LHCN-M2 (cell line): Measurements from ENCODE around the gene CD3D. TPM values are rescaled to one million over a fixed set of nuclear protein-coding genes. Genes with fewer than 3 reads are reported as not detected.
"Not testable (repeated sequence)": the region's sequence is repeated elsewhere in the genome, so short reads cannot be mapped to it uniquely, and the experiment has no call there.

Source experiments
- DNase-seq: peaks from one replicate; pipeline ENCODE4 v3.0.0-alpha.2; 2012; ENCODE audit warnings: low read depth
- total RNA-seq: library from RNA; depleted of rRNA; stranded (reverse); fragments of >200 nt; gene quantifications from 2 replicates; pipeline ENCODE4 v1.2.3, GENCODE V29; 2014

Gene CD3D
- total RNA-seq, 1 experiment from 2014 or later, result not detected

GRCh38 chr11:118339281-118339961 lies 3.1 kb downstream of the CD3D start:
- DNase-seq, result no peak

- no peak for DNase-seq
These were observed 3.9 kb downstream of the CD3D start for GRCh38 chr11:118338637-118339061.

DNA sequence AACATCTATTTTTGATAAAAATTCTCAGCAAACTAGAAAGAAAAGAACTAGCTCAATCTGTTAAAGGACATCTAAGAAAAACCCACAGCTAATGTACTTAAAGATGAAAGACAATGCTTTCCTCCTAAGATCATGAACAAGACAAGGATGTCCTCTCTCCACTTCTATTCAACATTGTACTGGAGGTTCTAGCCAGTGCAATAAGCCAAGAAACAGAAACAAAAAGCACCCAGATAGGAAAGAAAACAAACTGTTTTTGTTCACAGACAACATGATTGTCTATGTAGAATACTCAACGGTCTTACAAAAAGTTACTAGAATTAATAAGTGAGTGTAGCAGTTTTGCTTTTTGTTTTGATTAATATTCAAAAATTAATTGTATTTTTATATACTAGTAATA lies 7.8 kb downstream of the CD3D start:
- no peak for DNase-seq

- DNase-seq, result no peak
These were observed 13.8 kb downstream of the CD3D start for GRCh38 chr11:118328745-118329144.

DNA sequence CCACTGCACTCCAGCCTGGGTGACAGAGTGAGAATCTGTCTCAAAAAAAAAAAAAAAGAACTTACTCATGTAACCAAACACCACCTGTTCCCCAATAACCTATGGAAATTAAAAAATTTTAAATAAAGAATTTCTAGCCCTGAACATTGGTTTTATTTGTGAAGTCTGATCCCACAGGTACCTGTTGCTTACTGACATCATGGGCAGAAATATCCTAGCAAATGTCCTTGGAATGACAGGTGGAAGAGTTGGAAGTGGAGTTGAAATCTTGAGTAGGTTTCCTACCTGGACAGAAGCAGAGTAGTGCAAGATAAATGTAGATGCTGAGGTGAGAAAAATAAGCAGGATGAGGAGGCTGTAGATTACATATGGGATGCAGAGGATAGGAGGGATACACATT lies 17.2 kb downstream of the CD3D start:
- no peak for DNase-seq

GRCh38 chr11:118322721-118323120 lies 19.8 kb downstream of the CD3D start:
- DNase-seq, result no peak

- DNase-seq, result no peak
These were observed 21.0 kb downstream of the CD3D start for GRCh38 chr11:118321386-118322082.

GRCh38 chr11:118320515-118320914 lies 22.0 kb downstream of the CD3D start:
- no peak for DNase-seq

DNA sequence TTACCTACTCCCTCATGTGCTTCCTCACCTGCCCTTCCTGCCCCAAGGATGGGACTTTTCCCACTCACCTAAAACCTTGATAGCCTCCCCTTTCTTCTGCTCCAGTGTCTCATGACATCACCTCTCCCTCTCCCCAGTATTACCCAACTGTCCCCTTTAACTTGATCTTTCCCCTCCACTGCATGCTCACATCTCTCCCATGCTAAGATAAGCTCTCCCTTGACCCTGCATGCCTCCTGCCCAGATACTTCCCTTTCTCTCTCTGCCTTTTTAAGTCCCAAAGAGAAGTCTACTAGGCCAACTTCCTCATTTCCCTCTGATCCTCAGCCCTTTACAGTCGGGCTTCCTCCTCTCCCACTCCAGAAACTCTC lies 23.2 kb downstream of the CD3D start:
- DNase-seq, result no peak

DNA sequence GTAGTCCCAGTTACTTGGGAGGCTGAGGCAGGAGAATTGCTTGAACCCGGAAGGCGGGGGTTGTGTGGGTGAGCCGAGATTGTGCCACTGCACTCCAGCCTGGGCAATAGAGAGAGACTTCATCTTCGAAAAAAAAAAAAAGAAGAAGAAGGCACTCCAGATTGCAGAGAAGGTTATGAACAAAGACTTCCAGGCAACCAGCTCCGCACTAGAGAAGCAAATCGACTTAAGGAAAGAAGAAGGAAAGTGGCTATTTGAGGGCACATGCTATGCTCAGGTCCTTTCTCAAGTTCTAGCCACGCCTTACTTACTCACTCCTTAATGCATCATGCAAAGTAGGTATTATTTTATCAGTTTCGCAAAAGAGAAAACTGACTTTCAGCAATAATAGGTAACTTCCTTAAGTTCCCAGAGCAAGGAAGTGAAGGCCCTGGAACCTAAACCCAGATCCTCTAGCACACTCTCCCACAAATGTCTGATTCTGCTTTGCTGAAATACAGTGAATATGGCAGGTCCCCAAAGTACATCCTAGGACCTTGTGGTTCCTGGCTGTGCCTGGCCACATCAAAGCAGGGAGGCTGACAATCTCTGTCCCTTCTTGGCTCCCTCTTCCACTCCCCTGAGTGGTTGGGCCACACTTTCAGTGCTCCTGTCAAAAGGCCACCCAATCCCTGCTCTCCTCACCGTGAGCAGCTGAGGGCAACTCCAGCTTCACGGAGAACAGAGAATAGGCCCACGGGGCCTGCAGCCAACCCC lies 23.7 kb downstream of the CD3D start:
- DNase-seq, result no peak

- no peak for DNase-seq
These were observed 24.4 kb downstream of the CD3D start for GRCh38 chr11:118318124-118318523.

DNA sequence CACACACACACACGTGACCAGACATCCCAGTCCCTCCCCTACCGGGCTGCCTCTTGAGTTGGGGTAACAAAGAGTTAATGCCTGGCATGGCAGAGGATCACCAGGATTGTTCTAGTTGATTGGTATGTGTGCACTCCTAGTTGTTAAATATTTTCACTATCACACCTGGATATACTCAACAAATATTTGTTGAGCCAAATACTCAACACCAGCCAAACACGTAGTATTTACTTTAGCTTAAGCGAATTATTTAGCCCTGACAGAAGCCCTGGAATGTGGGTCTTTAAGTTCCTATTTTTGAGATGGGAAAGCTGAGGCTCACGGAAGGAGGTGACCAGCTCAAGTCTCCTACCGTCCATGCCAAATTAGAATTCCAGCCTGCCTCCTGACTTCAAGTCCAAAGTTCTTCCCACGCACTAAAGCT lies 27.5 kb downstream of the CD3D start:
- DNase-seq, result no peak

- peak; percentile 38 for DNase-seq
These were observed 29.3 kb downstream of the CD3D start for GRCh38 chr11:118313242-118313641.

- no peak for DNase-seq
These were observed 30.2 kb downstream of the CD3D start for GRCh38 chr11:118312328-118312727.

DNA sequence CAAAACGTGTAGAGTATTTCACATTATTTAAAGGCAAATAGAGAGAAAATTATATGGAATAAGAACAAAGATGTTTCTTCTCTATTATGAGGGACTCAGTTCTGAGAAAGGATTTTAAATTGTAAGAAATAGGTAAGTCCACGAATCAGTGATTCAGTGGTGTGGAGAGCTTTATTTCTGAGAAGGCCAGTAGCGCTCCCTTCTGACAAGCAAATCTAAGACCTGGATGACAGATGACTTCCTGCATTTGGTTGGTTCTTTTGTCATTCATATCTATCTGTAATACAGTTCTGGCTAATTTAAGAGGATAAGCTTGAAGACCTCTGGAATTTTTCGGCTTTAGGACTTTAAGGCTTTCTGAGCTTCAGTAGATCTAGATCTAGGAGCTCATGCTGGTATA lies 31.0 kb downstream of the CD3D start:
- DNase-seq, result no peak

DNA sequence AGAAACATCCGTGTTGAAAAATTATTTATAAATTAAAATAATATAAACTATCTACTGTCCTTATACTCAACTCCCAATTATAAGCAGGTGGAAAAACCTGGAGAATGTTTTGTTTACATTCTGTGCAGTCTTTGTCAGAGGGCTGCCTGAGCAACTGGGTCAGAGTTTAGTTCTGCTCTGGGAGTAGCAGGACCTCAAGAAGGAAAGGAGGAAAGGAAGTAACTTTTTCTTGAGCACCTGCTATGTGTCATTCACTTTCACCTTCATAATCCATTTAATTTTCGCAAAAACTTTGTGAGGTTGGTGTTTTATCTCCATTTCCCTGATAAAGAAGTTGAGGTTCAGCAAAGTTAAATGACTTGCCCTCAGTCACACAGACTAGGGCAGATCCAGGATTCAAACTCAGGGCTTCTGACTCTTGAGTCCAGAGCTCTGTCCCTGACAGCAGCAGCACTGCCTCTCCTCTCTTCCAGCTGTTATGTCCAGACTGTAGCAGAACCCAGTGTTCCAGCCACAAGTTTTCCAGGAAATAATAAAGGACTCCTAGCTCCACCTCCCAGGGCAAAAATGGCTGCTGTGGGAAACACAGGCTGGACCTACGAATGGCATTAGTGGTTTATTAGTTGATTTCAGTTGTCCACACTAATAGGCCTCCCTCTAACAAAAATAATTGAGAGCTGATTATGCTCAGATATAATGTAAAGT lies 31.6 kb downstream of the CD3D start:
- DNase-seq, result peak; percentile 39

DNA sequence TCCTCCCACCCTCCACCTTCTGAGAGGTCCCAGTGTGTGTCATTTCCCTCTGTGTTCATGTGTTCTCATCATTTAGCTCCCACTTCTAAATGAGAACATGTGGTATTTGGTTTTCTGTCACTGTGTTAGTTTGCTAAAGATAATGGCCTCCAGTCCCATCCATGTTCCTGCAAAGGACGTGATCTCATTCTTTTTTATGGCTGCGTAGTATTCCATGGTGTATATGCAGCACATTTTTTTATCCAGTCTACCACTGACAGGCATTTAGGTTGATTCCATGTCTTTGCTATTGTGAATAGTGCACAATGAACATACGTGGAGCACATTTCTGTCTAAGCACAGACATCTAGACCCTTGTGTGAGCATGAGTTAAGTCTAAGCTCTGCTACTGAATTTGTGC lies 32.2 kb downstream of the CD3D start:
- DNase-seq, result no peak

DNA sequence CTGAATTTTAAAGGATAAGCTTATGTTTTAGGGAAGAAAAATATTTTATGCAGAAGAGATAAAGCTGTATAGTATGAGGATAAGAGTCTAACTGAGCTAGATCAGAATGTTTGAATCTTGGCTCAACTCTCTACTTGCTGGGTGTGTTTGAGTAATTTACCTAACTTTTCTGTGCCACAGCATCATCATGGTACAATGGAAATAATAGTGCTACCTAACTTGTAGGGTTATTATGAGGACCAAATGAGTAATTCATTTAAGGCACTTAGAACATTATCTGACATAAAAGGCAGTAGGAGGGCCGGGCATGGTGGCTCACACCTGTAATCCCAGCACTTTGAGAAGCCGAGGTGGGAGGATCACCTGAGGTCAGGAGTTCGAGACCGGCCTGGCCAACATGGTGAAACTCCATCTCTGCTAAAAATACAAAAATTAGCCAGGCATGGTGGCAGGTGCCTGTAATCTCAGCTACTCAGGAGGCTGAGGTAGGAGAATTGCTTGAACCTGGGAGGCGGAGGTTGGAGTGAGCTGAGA lies 33.4 kb downstream of the CD3D start:
- not testable (repeated sequence) for DNase-seq

DNA sequence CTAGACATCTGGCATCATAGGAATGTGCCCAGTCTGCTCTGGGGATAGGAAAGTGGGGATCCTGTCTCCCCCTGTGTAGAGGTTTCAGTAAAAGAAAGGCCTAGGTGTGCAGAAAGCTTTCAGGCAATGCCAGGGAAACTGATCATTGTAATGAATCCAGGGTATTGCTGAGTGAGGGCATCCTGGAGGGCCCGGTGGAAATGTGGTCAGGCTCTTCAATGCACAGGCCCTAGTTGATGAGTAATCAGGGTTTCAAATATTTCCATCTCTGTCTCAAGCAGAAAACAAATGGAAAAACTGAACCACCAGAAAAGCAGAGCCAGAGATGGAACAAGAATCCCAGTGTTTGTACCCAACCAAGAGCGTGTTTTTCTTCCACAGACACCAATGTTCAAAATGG lies 35.9 kb downstream of the CD3D start:
- no peak for DNase-seq

GRCh38 chr11:118305726-118306125 lies 36.8 kb downstream of the CD3D start:
- no peak for DNase-seq

DNA sequence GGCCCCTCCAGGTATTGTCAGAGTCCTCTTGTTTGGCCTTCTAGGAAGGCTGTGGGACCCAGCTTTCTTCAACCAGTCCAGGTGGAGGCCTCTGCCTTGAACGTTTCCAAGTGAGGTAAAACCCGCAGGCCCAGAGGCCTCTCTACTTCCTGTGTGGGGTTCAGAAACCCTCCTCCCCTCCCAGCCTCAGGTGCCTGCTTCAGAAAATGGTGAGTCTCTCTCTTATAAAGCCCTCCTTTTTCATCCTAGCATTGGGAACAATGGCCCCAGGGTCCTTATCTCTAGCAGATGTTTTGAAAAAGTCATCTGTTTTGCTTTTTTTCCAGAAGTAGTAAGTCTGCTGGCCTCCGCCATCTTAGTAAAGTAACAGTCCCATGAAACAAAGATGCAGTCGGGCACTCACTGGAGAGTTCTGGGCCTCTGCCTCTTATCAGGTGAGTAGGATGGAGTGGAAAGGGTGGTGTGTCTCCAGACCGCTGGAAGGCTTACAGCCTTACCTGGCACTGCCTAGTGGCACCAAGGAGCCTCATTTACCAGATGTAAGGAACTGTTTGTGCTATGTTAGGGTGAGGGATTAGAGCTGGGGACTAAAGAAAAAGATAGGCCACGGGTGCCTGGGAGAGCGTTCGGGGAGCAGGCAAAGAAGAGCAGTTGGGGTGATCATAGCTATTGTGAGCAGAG lies 37.8 kb downstream of the CD3D start, which contains the start of gene CD3E:
CD3E (plus strand) TSS at position 163 of the 681 bp plus-strand sequence; CDS start at position 386, 223 bp downstream.
- no peak for DNase-seq
